Stomach (tissue), 9 donors: ENCODE data around the gene ITIH1. TPM values are rescaled to one million over a fixed set of nuclear protein-coding genes. Genes with fewer than 3 reads are reported as not detected.
A peak's percentile ranks its signal among the peaks of the same experiment; 100 is the strongest.

Source experiments
- DNase-seq, 2 donors: peaks; one replicate each; pipeline versions ENCODE4 v3.0.0 to v3.0.0-alpha.2; 2013 to 2019
- H3K27ac ChIP-seq, 5 donors: fragments of 200-600 bp in 4 of 5; sonication (generic) in 4 of 5; one replicate each; pipeline ENCODE4 v1.5.1; 2013 to 2019; ENCODE audit warnings: mild to moderate bottlenecking in 1 of 5, moderate library complexity in 1 of 5
- H3K27me3 ChIP-seq, 3 donors: fragments of 200-600 bp; sonication (generic); one replicate each; pipeline ENCODE4 v1.5.1; 2017 to 2019; ENCODE audit warnings: mixed run types in 1 of 3
- H3K36me3 ChIP-seq, 4 donors: fragments of 200-600 bp; sonication (generic); 1 replicate in 3 of 4; 2 replicates in 1 of 4; pipeline ENCODE4 v1.5.1; 2016 to 2019
- H3K4me1 ChIP-seq, 4 donors: fragments of 200-600 bp; sonication (generic); one replicate each; pipeline ENCODE4 v1.5.1; 2016 to 2019
- H3K4me3 ChIP-seq, 4 donors: fragments of 200-600 bp; sonication (generic) in 3 of 4; one replicate each; pipeline ENCODE4 v1.5.1; 2016 to 2019; ENCODE audit warnings: mild to moderate bottlenecking in 1 of 4
- H3K9me3 ChIP-seq, 4 donors: fragments of 200-600 bp; sonication (generic); one replicate each; pipeline ENCODE4 v1.5.1; 2016 to 2019
- CTCF ChIP-seq, 7 experiments: fragments of 450-650 bp in 4 of 7; fragments of 200-600 bp in 3 of 7; sonication (generic) in 3 of 7; IDR thresholded peaks; one replicate each; pipeline ENCODE4 v1.5.1; 2016 to 2019; ENCODE audit warnings: antibody characterized with exemption in 7 of 7, control low read depth in 2 of 7, mild to moderate bottlenecking in 1 of 7
- EP300 ChIP-seq: sonication (generic); formaldehyde crosslinking; IDR thresholded peaks from one replicate; pipeline ENCODE4 v1.6.1; 2017; ENCODE audit warnings: antibody characterized with exemption
- POLR2A ChIP-seq, 4 donors: fragments of 450-650 bp; IDR thresholded peaks; one replicate each; pipeline ENCODE4 v1.6.1; 2016; ENCODE audit warnings: antibody characterized with exemption in 4 of 4, control low read depth in 2 of 4, mild to moderate bottlenecking in 1 of 4, moderate library complexity in 1 of 4
- POLR2AphosphoS5 ChIP-seq, 3 donors: sonication (generic); formaldehyde crosslinking; IDR thresholded peaks; one replicate each; pipeline ENCODE4 v1.6.1; 2016; ENCODE audit warnings: antibody characterized with exemption in 3 of 3
- WGBS, 5 donors: extraction: QIAGEN DNeasy Blood & Tissue Kit in 3 of 5; methylation state at CpG; one replicate each; pipeline versions ENCODE4 v1.1.5 to v1.1.7; 2013 to 2018; 5-methylcytosine and 5-hydroxymethylcytosine counted together
- intact Hi-C: fragments of 100-400 bp; cut with DNase I; formaldehyde crosslinking; loops from one replicate; pipeline ENCODE4 v1.15.1; 2023; ENCODE audit warnings: low total_unique reads
- polyA plus RNA-seq, 3 donors: library from polyadenylated mRNA; stranded (reverse); fragments of 200-250 nt; gene quantifications; one replicate each; pipeline ENCODE4 v1.2.3, GENCODE V29; 2013
- total RNA-seq, 5 donors: library from RNA; depleted of rRNA; stranded (reverse); fragments of >200 nt; gene quantifications; one replicate each; pipeline versions ENCODE4 v1.1.0 to v1.2.3, GENCODE V29; 2014 to 2016
- donor health status: healthy with polysubstance abuse.
- donor health status: Bipolar disorder and iron deficiency.
- donor health status: healthy.

Gene ITIH1
- total and polyA plus RNA-seq, 8 donors = 1.9 TPM; not detected in 7

- DNase-seq = no peak
- H3K4me3 ChIP-seq = peak overlapping the region; percentile 81 to 99 (median 87)
- no peaks in the 10 kb centered on the region for H3K9me3 ChIP-seq
- no peaks in the 10 kb centered on the region for H3K27me3 ChIP-seq
- H3K27ac ChIP-seq = peak overlapping the region in 4 of 5 donors; percentile 77 to 83 (median 77)
- WGBS, 5 donors = 49 to 62% (median 54%) methylated on average over 5 of the region's 5 CpGs
- intact Hi-C loops = no loop called here
- H3K4me1 ChIP-seq = peaks cover 15 to 36% (median 22%) of the 10 kb centered on the region in 4 donors
- TF ChIP-seq CTCF (IDR thresholded peaks at IDR 0.05) = no peak
- no peak for TF ChIP-seq POLR2AphosphoS5 (IDR thresholded peaks at IDR 0.05)
- no peak for TF ChIP-seq POLR2A (IDR thresholded peaks at IDR 0.05)
- no peak for TF ChIP-seq EP300
- H3K36me3 ChIP-seq = peaks cover 3 to 21% (median 16%) of the 10 kb centered on the region in 4 donors
Measured at GRCh38 chr3:52771334-52771681, 6.1 kb upstream of the ITIH1 start.

- Histone ChIP-seq H3K4me3 (peak overlapping the region in 1 of 4 donors; percentile 81), H3K9me3 (no peaks in the 10 kb centered on the region), H3K36me3 (peaks cover 0 to 17% (median 13%) of the 10 kb centered on the region in 4 donors), H3K4me1 (peaks cover 15 to 36% (median 22%) of the 10 kb centered on the region in 4 donors), H3K27ac (peak overlapping the region in 3 of 5 donors; percentile 77 to 83 (median 77)), H3K27me3 (no peaks in the 10 kb centered on the region)
- WGBS, 5 donors = 92 to 94% (median 93%) methylated on average over 10 of the region's 10 CpGs
- intact Hi-C loops = no loop called here
- TF ChIP-seq EP300 = no peak
- no peak for TF ChIP-seq POLR2AphosphoS5 (IDR thresholded peaks at IDR 0.05)
- TF ChIP-seq CTCF (IDR thresholded peaks at IDR 0.05) = no peak
- no peak for TF ChIP-seq POLR2A (IDR thresholded peaks at IDR 0.05)
- no peak for DNase-seq
Measured at GRCh38 chr3:52771702-52772101, 5.7 kb upstream of the ITIH1 start.

DNA sequence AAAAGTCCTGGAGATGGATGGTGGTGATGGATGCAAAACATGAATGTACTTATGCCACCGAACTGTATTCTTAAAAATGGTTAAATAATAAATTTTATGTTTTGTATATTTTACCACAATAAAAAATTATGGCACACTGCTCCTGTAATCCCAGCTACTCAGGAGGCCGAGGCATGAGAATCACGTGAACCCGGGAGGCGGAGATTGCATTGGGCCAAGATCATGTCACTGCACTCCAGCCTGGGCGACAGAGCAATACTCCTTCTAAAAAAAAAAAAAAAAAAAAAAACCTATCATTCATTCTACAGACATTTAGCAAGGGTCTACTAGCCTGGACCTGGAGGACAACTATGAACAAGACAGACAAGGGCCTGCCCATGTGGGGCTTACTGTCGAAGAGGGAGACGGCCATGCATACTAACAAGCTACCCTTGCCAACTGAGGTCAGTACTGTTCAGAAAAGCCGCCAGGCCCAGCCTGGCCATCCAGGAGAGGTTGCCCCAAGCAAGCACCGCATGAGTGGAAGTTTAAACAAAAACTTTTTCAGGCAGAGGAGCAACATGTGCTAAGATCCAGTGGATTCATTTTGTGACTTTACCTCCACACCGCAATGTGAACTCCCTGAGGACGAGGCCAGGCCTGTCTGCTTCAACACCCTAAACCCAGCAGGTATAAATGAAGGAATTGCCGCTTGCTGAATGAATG is 3.9 kb upstream of the ITIH1 start:
- Histone ChIP-seq H3K4me1 (peaks cover 15 to 34% (median 22%) of the 10 kb centered on the region in 4 donors), H3K4me3 (no peak overlapping the region), H3K27ac (no peak overlapping the region), H3K36me3 (no peaks in the 10 kb centered on the region), H3K27me3 (no peaks in the 10 kb centered on the region), H3K9me3 (no peaks in the 10 kb centered on the region)
- DNase-seq = no peak
- no peak for TF ChIP-seq EP300
- TF ChIP-seq CTCF (IDR thresholded peaks at IDR 0.05) = no peak
- no peak for TF ChIP-seq POLR2AphosphoS5 (IDR thresholded peaks at IDR 0.05)
- TF ChIP-seq POLR2A (IDR thresholded peaks at IDR 0.05) = no peak
- intact Hi-C loops = no loop called here
- 88 to 95% (median 91%) methylated on average over 13 of the region's 13 CpGs for WGBS, 5 donors

DNA sequence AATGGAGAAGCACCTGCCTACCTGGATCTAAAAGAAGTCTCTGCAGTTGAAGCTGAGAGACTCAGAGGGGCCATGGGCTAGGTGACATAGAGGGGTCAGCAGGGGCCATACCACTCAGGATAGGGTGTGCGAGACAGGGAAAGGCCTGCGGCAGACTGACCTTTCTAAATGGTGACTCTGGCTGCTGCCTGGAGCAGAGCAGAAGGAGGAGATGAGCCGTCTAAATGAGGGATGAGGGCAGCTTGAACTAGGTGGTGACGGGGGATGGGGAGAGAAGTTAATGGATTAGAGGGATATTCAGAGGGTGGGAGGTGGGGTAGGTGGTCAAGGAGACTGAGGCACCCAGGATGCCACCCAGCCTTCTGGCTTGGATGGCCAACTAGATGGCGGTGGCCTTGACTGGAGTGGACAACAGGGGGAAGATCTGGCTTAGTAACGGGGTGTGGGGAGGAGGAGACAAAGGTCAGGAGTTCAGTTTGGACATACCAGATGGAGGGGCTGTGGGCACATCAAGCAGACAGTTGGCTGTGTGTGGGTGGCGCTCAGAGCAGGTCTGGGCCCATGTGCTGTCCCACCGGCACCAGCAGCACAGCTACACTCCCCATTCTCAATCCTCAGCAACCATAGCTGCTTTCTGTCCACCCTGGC is 3.2 kb upstream of the ITIH1 start:
- WGBS, 5 donors = 73 to 83% (median 80%) methylated on average over 8 of the region's 8 CpGs
- peaks cover 13 to 27% (median 17%) of the 10 kb centered on the region in 4 donors for H3K4me1 ChIP-seq
- no peak overlapping the region for H3K27ac ChIP-seq
- intact Hi-C loops = no loop called here
- H3K27me3 ChIP-seq = peaks cover 0 to 3% (median 0%) of the 10 kb centered on the region in 3 donors
- H3K36me3 ChIP-seq = no peaks in the 10 kb centered on the region
- TF ChIP-seq EP300 (no peak), CTCF (IDR thresholded peaks at IDR 0.05) (no peak), POLR2AphosphoS5 (IDR thresholded peaks at IDR 0.05) (no peak), POLR2A (IDR thresholded peaks at IDR 0.05) (no peak)
- no peaks in the 10 kb centered on the region for H3K9me3 ChIP-seq
- H3K4me3 ChIP-seq = no peak overlapping the region
- DNase-seq = no peak
